Superior temporal gyrus (tissue), 1 donor: ENCODE results near the gene DTX1.

Source experiments
- DNase-seq: peaks from one replicate; pipeline ENCODE4 v3.0.0-alpha.2; 2016; ENCODE audit errors: extremely low spot score

DTX1 gene

DNA sequence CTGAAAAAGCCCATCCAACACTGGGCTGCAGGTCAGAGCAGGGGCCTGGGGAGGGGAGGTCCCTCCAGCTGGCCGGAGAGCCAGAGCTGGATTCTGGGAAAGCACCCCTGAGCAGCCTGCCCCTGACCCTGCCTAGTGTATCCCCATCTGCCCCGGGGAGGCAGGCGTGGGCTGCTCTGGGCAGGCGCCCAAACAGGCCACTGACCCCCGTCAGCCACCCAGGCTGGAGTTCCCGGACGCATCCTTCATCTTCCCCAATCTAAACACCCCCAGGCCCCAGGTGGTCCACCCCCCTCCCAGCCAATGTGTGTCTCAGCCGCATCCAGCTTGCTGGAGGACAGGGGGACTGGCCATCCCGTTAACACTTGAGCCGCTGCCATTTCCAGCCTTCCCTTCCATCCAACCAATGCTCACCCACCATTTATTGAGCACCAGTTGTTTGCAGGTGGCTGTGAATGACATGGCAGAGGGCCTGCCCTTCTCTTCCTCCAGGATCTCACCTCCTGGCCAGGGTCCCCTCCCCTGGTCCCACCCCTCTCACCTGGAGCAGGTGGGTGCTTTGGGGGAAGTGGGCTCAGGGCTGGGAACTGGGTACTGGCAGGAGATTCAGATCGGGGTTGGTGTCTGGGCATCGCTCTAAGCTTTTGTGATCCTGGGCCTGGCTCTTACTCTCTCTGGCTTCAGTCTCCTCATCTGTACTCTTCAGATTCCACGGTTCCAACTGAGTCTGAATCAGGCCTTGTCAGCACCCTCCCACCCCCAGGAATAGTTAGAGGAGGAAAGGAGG, 743 bp upstream of the DTX1 start:
- no peak for DNase-seq

DNA sequence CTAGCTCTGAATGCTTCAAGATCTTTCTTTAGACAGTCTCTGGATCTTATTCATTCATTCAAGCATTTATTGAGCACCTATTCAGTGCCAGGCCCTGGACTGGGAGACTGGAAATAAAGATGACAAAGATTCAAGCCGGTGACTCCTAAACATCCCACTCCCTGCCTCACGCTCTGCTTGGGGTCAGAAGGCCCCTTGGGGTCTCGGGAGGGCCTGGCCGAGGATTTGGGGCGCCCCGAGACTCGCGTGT, 224 bp upstream of the DTX1 start:
- DNase-seq, result no peak

DNA sequence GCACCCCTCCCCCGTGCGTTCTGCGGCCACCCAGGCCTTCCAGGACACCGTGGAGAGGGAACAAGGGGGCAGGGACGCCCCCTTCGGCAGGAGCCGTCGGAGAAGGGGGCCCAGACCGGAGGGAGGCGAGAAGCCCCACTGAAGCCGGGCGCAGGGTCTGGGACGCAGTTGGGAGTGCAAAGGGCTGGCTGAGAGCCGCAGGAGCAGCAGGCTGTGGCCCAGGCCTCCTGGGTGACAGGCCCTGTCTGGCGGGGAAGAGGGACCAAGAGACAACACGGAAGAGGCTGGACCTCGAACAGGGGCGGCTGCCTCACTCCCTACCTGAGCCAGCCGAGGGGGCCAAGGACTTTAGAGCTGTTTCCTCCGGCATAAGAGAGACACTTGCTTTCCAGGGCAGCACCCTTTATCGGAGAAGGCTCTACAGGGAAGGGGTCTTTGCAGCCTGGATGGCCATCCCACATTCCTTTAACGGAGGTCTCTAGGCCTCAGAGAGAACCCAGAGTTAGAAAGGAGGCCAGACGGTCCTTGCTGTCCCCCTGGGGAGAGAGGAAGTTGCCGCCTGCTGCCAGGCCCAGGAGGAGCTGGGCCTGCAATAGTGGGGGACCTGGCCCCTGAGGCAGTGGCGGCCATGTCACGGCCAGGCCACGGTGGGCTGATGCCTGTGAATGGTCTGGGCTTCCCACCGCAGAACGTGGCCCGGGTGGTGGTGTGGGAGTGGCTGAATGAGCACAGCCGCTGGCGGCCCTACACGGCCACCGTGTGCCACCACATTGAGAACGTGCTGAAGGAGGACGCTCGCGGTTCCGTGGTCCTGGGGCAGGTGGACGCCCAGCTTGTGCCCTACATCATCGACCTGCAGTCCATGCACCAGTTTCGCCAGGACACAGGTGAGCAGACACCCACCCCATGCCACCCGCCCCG, 1.3 kb downstream of the DTX1 start:
- no peak for DNase-seq

DNA sequence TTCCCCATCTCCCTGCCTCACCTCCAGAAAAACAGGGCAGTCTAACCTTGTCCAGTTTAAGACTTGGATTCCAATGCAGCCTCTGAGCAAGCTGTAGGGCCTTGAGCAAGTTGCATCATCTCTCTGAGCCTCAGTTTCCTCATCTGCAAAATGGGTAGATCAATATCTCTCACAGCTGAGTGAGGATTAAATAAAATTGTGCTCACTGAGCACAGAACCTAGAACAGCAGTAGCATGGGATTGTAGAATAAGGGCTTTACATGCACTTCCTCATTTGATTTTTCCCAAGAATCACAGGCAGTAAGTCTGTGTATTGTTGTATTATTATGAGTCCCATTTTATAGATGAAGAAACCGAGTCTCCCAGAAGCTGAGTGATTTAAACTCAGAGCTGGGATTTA, 2.0 kb downstream of the DTX1 start:
- no peak for DNase-seq

DNA sequence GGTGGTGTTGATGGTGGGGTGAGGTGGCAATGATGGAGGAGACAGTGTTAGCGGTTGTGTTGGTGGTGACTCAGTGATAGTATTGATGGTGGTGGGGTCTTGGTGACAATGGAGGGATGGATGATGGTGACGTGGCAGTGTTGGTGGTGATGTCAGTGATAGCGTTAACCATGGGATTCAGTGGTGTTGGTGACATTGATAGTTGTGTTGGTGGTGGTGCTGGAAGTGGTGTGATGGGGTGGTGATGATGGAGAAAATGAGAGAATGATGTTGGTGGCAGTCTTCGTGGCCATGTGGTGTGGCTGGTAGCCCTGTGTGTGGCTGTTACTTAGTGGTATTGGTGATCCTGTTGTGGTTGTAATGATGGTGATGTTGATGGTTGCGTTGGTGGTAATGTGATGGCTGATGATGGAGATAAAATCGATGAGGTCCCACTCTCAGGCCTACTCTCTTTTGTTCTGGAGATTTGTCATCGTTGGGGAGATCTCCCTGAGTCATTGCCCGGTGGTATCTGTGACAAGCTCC, 2.6 kb downstream of the DTX1 start:
- DNase-seq, result no peak

DNA sequence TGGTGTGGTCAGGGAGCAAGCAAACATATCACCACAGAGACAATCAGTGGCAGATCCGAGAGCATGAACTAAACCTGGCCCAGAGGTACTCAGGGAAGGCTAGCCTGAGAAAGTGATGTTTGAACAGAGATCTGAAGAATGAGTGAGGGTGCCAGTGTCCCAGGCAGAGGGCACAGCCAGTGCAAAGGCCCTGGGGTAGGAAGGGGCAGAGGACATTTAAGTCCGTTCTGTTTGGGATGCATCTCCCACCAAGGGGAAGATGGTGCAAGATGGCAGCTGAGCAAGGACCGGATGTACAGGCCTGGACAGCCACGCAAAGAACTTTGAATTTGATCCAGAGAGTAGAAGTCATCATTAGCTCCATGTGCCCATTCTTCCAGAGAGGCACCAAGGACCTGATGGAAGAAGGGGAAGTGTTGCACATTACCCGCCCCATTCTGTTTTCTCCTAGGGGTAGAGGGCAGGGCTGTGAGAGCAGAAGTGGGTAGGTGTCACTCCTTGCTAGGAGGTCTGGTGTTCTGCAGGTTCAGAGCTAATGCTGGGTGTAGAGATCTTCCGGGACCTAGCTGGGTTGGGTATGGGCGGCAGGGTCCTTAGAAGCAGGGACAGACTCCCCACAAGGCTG, 3.9 kb downstream of the DTX1 start:
- DNase-seq, result no peak

DNA sequence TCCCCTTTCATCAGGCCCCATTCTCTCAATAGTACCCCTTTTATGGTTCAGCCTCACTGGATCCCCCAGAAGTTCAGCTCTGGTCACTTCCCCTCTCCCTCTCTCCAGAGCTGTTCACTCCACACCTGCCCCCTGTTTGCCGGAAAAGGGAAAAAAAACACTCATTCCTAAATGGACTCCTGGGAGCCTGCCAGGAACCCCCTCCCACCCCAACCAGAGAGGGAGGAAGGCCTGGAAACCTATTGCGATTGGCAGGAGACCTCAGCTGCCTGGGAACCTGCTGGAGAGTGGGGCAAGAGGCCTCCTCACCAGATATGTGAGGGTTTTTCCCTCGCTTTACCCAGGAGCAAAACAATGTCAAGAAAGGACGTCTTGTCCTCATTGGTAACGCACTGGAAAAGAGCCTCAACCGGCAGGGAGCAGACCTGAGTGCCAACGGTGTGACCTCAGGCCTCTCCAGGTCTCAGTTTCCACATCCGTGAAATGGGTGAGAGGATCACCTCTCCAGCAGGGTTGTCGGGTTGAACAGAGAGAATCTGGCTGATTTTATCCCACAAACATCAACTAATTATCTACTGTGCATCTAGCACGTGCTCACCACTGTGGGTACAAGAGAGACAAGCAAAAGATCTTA, 4.6 kb downstream of the DTX1 start:
- DNase-seq, result no peak

DNA sequence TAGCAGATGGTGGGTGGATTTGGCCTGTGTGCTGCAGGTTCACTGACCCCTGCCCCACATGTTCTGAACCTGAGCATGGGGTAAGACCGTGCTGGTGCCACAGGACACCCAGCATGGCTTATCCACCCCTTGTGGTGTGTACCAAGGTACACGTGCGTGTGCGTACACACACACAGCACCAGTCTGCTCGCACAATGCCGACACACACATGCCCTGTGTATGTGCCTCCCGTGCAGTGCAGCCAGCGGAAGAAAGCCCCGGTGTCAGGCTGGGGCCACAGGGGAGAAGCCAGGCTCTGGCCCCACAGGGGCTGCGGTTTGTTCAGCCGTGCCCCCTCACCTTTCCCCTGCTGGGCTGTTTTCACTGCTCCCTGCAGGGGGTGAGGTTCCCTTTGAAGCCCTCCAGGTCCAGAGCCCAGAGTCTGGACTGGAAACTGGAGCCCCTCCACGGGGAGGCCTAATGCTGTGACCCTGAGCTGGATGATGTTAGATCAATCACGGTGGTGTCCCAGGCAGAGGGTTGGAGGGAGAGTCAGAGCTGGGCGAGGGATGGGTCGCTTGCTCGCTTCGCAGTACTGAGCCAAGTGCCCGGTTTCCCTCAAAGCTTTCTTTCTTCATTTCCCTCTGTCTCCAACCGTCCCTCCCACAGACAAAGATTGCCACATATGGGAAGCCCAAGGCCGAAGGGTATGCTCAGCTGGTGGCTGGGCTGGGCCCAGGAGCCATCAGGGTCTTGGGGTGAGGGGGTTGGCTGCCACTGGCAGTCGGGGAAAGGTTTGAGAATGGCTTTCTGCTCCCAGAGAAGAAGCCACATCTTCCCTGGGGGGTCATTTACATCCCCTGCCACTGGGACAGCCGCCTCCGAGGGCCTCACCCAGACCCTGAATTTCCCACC, 6.2 kb downstream of the DTX1 start:
- DNase-seq, result no peak

DNA sequence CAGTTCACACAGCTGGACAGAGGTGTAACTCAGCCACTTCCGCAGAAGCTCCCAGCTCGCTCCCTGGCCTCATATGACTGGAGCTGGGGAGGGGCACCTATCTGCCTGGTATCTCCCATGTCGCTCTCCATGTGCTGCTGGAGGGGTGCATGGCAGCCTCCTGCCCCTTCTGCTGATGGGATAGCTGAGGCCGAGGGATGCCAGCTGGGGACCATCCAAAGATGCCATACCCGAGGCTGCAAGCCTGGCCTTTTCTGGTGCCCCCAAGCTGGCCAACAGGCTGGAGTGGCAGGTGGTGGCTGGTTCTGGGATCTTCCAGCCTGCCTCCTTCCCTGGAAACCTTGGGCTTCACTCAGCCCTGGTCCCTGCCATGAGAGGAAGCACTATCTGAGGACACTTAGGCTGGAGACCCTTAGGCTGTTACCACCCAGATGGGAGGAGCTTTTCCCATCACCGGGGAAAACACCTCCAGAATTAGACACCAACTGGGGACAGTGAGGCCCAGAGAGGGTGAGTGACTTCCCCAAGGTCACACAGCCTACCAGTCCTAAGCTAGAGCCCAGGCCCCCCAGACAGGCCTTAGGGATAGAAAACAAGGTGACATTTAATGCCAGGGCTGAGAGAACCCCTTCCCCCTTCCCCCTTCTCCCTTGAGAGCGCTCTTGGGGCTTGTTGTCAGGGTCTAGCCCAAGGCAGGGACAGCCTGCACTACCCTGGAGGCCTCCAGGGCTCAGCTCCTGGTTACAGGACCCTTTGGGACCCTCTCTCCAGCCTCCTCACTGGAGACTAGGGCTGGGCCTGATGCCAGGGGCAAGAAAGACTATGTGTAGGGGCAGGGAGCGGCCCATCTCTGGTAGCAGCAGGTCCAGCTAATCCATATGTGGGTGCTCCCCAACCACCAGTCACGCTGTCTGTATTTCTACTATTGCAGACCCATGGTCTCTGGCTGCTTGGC, 7.1 kb downstream of the DTX1 start:
- DNase-seq, result no peak

DNA sequence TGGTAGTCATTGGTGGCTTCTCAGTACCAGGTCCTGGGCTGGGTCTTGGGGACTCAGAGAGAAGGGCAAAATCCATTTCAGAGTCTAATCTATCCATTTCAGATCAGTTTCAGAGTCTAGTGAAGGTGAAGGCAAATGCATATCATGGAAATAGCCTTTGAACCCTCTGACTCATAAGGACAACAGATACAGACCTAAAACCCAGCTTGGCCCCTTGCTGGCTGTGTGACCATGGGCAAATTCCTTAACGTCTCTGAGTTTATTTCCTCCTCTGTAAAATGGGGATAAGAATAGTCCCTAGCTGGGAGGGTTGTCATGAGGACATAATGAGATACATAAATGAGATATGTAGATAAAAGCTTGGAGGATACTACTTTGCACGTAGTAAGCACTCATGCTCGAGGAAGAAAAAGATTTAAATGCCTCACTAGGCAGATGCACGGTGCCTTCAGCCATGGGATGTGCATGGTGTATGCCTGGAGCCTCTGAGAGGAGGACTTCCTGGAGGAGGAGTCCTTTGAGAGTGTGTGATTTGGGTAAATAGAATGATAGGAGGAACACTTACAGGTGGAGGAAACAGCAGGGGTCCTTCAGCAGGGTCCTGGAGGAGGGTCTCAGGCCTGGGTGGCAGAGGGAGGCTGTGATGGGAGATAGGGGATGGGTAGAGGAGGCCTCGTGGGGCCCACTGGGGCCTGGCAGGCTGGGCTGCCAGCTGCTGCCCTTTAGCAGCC, 8.0 kb downstream of the DTX1 start:
- no peak for DNase-seq

DNA sequence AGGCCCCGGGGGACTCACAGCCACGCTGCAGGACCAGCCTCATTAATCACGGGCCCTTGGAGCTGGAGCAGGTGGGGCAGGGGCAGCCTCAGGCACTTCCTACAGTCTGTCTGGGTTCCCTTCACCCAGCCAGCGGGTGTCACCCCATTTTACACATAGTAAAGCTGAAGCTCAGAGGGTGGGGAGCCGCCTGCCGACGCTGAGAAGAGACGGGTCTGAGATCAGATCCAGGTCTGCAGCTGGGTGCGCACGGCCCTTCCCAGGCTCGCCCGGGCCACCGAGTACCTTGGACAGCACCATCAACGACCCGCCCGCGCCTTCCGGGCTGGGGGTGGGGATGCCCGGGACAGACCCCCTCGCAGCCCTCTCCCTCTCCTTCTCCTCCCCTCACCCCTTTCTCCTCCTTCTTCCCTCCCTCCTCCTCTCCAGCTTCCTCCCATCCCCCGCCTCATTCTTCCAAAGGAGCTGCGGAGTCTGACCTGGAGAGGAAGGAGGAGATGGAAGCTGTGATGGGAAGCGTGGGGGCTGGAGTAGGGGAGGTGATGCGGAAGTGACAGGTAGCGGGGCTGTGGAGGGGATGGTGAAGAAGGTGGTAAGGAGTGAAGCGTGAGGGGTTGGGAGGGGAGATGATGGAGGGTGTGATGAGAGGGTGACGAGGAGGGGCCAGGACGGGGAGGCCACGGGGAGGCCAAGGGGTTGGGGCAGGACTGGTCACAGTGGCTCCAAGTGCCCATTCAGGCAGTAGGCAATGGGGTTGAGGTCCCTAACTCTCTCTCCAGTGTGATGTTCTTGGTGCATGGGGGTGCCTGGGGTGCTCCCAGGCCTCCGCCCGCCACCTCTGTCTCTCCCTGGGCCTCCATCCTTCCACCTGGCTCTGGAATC, 8.8 kb downstream of the DTX1 start:
- no peak for DNase-seq

DNA sequence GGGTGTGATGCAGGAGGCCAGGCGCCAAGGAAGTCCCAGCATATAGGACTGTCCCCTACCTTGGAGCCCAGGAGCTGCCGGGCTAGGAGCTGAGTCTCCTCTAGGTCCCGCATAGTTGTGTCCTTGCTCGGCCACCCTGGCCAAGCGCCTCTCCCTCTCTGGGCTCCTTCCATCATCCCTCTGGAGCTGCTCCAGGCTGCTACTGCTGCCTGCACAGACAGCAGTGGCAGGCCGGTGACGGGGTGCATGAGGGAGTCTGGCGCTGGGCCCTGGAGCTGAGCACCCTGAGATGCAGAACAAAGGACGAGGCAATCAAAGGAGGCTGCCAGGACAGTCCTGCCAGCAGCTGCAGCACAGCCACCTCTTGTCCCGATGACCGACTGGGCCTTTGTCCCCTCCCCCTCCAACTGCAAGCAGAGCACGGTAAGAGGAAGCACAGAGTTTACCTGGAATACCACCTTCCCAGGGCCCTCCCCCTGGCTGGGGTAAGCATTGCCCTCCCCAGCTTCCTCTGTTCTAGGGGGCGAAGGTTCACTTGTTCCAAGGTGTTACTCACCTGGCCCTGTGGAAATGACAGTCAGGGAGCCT, 10.4 kb downstream of the DTX1 start:
- no peak for DNase-seq

DNA sequence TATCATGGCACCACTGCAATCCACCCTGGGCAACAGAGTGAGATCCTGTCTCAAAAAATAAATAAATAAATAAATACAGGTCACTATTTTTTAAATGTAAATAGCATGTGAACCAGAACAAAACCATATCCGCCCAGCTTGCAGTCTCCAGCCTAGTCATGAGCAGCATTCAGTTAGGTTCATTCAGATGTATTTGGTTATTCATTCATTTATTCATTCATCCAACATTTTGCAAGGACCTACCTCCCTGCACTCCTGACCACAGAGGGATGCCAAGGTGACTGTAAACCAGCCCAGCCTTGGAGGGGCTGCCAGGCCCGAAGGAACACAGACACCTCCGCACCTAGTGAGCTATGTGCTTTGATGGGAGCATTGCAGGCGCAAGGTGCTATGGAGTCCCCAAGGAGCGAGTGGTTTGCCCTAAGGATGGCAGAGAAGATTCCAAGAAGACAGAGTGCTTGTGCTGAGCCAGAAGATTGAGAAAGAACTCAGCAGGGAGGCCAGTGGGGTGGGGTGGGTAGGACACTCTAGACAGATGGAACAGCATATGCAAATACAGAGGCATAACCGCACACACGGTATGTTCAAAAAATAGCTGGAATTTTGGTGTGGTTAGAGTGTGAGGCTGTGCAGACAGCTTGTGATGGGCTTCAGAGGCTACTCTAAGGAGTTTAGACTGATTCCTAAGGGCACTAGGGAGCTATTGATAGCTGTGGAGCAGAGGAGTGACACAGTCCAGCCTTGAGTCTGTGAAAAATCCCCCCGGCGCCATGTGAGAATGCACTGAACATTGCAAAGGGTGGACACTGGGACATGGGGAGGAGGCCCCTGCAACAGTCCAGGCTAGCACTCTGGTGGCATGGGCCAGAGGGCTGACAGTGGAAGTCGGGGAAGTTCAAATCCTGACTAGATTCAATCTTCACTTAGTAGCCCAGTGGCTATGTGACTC, 11.7 kb downstream of the DTX1 start:
- no peak for DNase-seq

DNA sequence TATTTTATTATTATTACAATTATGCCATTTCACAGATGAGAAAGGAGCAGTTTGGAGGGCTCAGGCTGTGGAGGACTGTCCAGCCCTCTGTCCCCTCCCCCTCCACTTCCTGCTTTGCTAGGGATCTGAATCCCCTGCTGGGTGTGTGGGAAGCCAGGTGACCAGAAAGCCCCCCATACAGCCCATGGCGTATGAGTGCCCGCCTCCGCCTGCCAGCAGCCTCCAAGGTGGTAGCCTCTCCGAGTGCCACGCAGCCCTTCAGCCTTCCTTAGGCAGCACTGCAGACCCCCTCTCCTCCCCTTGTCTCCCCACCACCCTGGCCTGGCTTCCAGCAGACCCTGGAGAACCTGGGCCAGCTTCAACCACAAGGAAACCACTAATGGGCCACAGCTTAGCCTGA, 12.6 kb downstream of the DTX1 start:
- DNase-seq, result no peak

DNA sequence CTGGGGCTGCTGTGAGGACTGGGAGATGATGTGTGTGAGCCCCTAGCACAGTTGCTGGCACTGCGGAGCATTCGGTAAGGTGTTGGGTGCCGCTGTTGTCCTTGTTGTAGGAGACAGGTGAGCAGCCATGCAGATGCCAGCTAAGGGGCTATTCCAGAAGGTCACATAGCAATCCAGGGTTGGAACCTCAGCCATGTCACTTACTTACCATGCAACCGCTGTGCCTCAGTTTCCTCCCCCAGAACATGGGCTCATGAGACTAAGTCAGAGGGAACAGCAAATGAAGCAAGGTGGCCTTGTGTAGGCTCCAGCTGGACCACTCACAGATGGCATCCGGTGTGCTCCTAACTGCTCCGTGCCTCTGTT, 13.2 kb downstream of the DTX1 start:
- no peak for DNase-seq

DNA sequence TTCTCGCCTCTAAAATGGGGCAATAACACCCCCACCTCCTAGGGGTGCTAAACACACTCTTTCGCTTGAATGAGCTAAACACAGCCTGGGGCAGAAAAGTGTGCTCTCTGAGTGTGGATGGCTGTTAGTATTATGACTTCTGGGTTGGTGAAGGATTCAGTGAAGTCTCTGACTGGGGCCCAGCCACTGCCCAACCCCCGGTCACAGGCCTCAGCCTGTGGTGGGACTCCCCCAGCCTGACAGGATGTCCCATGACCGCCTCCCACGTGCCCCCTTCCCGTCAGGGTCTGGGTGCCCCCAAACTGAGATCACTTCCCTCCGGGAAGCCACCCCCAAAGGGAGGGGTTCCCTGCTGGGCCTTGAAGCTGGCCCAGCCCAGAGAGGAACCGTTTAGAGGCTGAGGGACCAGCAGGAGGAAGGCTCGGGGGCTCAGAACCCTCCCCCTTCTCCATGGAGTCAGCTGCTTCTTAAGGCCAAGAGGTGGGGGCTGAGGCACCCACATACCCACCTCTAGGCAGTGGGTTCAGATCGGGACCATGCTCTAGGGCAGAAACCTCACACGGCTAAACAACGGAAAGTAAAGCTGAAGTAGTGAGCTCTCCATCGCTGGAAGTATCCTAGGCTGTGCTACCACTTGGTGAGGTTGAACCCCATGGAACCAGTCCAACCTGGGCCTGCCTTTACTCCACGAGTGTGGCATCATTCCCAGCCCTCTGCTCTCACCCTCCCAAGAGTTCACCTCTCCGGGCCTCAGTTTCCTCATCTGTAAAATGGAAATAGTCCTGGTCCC, 13.8 kb downstream of the DTX1 start:
- no peak for DNase-seq
